Activated naive CD4-positive, alpha-beta T cell treated with anti-CD3 and anti-CD28 coated beads for 36 hours (primary cell): ENCODE measurements around the gene ST3GAL3. TPM values are rescaled to one million over a fixed set of nuclear protein-coding genes. Genes with fewer than 3 reads are reported as not detected.

Source experiments
- CTCF ChIA-PET: fragments of 350-600 bp; sonication (Branson Sonifier 250); formaldehyde crosslinking; loops from one replicate; lab custom pipeline; 2021; ENCODE audit warnings: antibody characterized with exemption; lab: Charles Lee
- DNase-seq: peaks from one replicate; pipeline ENCODE4 v3.0.0-alpha.2; 2020
- H3K27ac Mint-ChIP-seq: one replicate; pipeline ENCODE4 v1.8.0; 2021; ENCODE audit warnings: mild to moderate bottlenecking, mixed read lengths
- H3K27me3 Mint-ChIP-seq: one replicate; pipeline ENCODE4 v1.8.0; 2021; ENCODE audit warnings: low read depth, mixed read lengths
- H3K36me3 Mint-ChIP-seq: one replicate; pipeline ENCODE4 v1.8.0; 2021; ENCODE audit warnings: low read depth, mixed read lengths
- H3K4me1 Mint-ChIP-seq: one replicate; pipeline ENCODE4 v1.8.0; 2021; ENCODE audit warnings: low read depth, mixed read lengths
- H3K4me3 Mint-ChIP-seq: one replicate; pipeline ENCODE4 v1.8.0; 2021; ENCODE audit warnings: mild to moderate bottlenecking, moderate library complexity, mixed read lengths
- H3K9me3 Mint-ChIP-seq: one replicate; pipeline ENCODE4 v1.8.0; 2021; ENCODE audit warnings: mixed read lengths
- intact Hi-C: fragments of 100-400 bp; cut with micrococcal nuclease; formaldehyde crosslinking; loops from one replicate; pipeline ENCODE4 v1.15.1; 2023
- total RNA-seq, 2 experiments: library from RNA; stranded (reverse); gene quantifications; one replicate each; pipeline ENCODE4 v1.2.3, GENCODE V29; 2021

Gene ST3GAL3
- total RNA-seq, 2 experiments from 2014 or later = 14.2 to 17.8 TPM

GRCh38 chr1:43799656-43800635 is 92.6 kb downstream of the ST3GAL3 start:
- Mint-ChIP-seq H3K36me3 (peaks cover 10% of the 10 kb centered on the region), H3K4me1 (no peaks in the 10 kb centered on the region), H3K4me3 (no peak overlapping the region), H3K27me3 (no peaks in the 10 kb centered on the region), H3K9me3 (no peaks in the 10 kb centered on the region), H3K27ac (no peak overlapping the region)
- intact Hi-C loops = no loop called here
- CTCF ChIA-PET = no interaction called here
- no peak for DNase-seq

- DNase-seq = no peak
- CTCF ChIA-PET = interaction anchor here (0.6 kb wide), 1 partner anchor 204 kb away, joined by 3 read pairs; no protein-coding TSS in a partner anchor
- H3K27me3 Mint-ChIP-seq = no peaks in the 10 kb centered on the region
- H3K4me1 Mint-ChIP-seq = no peaks in the 10 kb centered on the region
- H3K9me3 Mint-ChIP-seq = no peaks in the 10 kb centered on the region
- H3K27ac Mint-ChIP-seq = no peak overlapping the region
- peaks cover 10% of the 10 kb centered on the region for H3K36me3 Mint-ChIP-seq
- H3K4me3 Mint-ChIP-seq = no peak overlapping the region
- intact Hi-C loops = no loop called here
Observed at GRCh38 chr1:43800771-43801170, 93.4 kb downstream of the ST3GAL3 start.

DNA sequence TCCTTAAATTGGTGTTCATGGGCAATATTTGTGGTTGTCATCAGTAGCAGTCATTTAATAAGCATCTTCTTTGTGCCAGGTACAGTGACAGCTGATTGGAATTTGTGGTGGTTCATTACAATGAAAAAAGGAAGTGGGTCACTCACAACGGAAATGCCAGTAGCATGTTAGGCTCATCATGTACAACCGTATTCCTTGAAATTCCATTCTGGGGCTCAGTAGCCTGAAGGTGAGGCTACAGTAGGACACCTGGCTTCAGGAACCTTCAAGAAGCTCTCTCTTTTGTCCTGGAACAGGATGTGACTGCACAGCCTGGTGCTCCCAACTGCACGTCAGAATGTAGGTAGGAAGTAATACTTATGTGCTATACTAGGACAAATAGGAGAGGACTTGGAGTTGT is 93.9 kb downstream of the ST3GAL3 start:
- H3K4me1 Mint-ChIP-seq = no peaks in the 10 kb centered on the region
- no peak overlapping the region for H3K4me3 Mint-ChIP-seq
- H3K27me3 Mint-ChIP-seq = no peaks in the 10 kb centered on the region
- H3K36me3 Mint-ChIP-seq = peaks cover 9% of the 10 kb centered on the region
- intact Hi-C loops = no loop called here
- DNase-seq = no peak
- no peaks in the 10 kb centered on the region for H3K9me3 Mint-ChIP-seq
- CTCF ChIA-PET = interaction anchor here (0.6 kb wide), 1 partner anchor 204 kb away, joined by 3 read pairs; no protein-coding TSS in a partner anchor
- no peak overlapping the region for H3K27ac Mint-ChIP-seq

DNA sequence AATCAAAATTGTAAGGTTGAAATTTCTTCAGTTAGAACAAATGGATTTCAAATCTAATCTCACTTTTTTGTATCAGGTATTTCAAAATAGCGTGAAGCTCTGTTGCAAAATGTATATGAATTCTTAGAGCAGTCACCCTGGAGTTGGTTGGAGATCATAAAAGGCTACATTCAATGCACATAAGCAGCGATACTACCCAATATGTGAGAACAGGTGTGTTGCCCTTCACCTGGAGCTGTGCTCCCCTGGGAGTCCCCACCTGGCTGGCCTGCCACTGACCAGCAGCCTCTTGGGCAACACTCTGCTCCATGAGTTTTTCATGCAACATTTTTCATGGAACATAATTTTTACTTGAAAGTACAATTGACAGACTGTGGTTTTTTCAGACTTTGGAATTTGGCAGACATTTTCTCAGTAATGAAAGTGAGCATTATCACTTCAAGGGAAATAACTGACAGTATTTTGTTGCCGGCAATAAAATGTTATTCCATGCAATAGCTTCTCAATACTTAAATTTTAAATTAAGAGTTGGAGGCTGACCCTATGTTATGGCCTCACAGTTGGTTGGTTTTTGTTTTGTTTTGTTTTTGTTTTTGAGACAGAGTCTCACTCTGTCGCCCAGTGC is 95.1 kb downstream of the ST3GAL3 start:
- intact Hi-C loops = no loop called here

GRCh38 chr1:43803105-43803504 is 95.8 kb downstream of the ST3GAL3 start:
- Mint-ChIP-seq H3K4me1 (no peaks in the 10 kb centered on the region), H3K36me3 (peaks cover 12% of the 10 kb centered on the region), H3K27me3 (no peaks in the 10 kb centered on the region), H3K4me3 (no peak overlapping the region), H3K9me3 (peaks cover 3% of the 10 kb centered on the region), H3K27ac (no peak overlapping the region)
- CTCF ChIA-PET = no interaction called here
- intact Hi-C loops = no loop called here
- no peak for DNase-seq

More for the DNA sequence above, 95.1 kb downstream of the ST3GAL3 start:
- Mint-ChIP-seq H3K27ac (no peak overlapping the region), H3K36me3 (peaks cover 6% of the 10 kb centered on the region), H3K9me3 (no peaks in the 10 kb centered on the region), H3K4me1 (no peaks in the 10 kb centered on the region), H3K27me3 (no peaks in the 10 kb centered on the region), H3K4me3 (no peak overlapping the region)
- CTCF ChIA-PET = no interaction called here
- no peak for DNase-seq

- peaks cover 15% of the 10 kb centered on the region for H3K36me3 Mint-ChIP-seq
- no peak overlapping the region for H3K27ac Mint-ChIP-seq
- intact Hi-C loops = no loop called here
- no peak for DNase-seq
- H3K4me3 Mint-ChIP-seq = no peak overlapping the region
- no peaks in the 10 kb centered on the region for H3K27me3 Mint-ChIP-seq
- CTCF ChIA-PET = no interaction called here
- peaks cover 7% of the 10 kb centered on the region for H3K9me3 Mint-ChIP-seq
- H3K4me1 Mint-ChIP-seq = no peaks in the 10 kb centered on the region
Observed at GRCh38 chr1:43803646-43804045, 96.3 kb downstream of the ST3GAL3 start.

DNA sequence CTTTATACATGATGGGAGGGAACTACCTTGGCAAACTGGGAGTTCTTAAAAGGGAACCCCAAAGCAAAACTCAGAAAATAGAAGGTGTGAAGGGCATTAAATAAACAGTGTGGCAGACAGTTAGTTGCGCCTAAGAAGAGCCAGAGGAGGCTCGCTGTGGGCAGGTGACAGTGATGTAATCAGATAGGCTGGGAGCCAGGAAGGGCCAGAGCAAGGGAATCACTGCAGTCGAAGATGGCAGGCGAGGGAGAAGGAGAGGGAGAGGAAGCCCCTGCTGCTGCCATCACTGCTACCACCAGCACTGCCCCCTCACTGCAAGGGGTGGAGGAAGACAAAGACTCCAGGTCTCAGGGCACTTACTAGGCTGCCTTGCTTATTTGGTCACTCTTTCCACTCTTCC is 97.2 kb downstream of the ST3GAL3 start:
- no peak for DNase-seq
- no peak overlapping the region for H3K4me3 Mint-ChIP-seq
- intact Hi-C loops = no loop called here
- H3K9me3 Mint-ChIP-seq = peaks cover 11% of the 10 kb centered on the region
- no peaks in the 10 kb centered on the region for H3K4me1 Mint-ChIP-seq
- no peak overlapping the region for H3K27ac Mint-ChIP-seq
- H3K36me3 Mint-ChIP-seq = peaks cover 19% of the 10 kb centered on the region
- H3K27me3 Mint-ChIP-seq = no peaks in the 10 kb centered on the region
- CTCF ChIA-PET = interaction anchor here (0.6 kb wide), 1 partner anchor 107 kb away, joined by 3 read pairs; no protein-coding TSS in a partner anchor

GRCh38 chr1:43805340-43805739 is 98.0 kb downstream of the ST3GAL3 start:
- Mint-ChIP-seq H3K4me1 (no peaks in the 10 kb centered on the region), H3K36me3 (peaks cover 21% of the 10 kb centered on the region), H3K9me3 (peaks cover 11% of the 10 kb centered on the region), H3K27me3 (no peaks in the 10 kb centered on the region), H3K4me3 (no peak overlapping the region), H3K27ac (no peak overlapping the region)
- intact Hi-C loops = no loop called here
- DNase-seq = no peak
- CTCF ChIA-PET = interaction anchor here (0.6 kb wide), 1 partner anchor 106 kb away, joined by 3 read pairs; no protein-coding TSS in a partner anchor

DNA sequence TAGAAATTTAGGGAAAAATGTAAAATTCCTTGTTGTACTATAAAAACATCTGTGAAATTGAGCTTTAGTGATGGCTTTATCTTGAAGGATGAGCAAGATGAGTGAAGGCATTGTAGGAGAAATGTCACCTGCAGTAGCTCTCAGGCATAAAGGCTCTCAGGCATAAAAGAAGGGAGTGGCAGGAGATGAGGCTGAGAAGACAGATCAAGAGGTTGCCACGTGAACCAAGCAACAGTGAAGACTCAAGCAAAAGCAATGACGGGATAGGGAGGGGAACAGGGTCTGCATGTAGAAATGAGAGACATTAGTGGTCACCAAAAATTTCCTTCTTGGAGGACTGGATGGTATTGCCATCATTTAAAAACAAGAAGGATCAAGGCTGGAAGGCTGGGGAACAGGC is 98.8 kb downstream of the ST3GAL3 start:
- Mint-ChIP-seq H3K4me3 (no peak overlapping the region), H3K9me3 (peaks cover 11% of the 10 kb centered on the region), H3K27me3 (no peaks in the 10 kb centered on the region), H3K4me1 (no peaks in the 10 kb centered on the region), H3K27ac (no peak overlapping the region), H3K36me3 (peaks cover 22% of the 10 kb centered on the region)
- CTCF ChIA-PET = interaction anchor here (1.6 kb wide), 1 partner anchor 128 kb away, joined by 3 read pairs; the partner anchor contains the start of gene ARTN
- intact Hi-C loops = no loop called here
- no peak for DNase-seq

DNA sequence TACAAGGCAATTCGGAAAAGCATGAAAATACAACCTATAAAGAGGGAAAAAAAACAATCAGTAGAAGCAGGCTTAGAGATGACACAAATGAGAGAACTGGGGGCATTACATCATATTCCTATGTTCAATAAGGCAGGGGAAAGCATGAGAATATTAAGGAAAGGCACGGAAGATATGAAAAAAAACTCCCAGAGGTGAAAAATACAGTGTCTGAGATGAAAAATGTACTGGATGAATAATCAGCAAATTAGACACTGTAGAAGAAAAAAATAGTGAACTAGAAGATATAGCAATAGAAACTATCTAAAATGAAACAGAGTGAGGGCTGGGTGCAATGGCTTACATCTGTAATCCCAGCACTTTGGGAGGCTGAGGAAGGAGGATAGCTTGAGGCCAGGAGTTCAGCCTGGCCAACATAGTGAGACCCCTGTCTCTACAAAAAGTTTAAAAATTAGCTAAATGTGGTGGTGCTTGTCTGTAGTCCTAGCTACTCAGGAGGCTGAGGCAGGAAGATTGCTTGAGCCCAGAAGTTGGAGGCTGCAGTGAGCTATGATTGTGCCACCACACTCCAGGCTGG is 101.8 kb downstream of the ST3GAL3 start:
- Mint-ChIP-seq H3K9me3 (peaks cover 11% of the 10 kb centered on the region), H3K36me3 (peaks cover 23% of the 10 kb centered on the region), H3K4me1 (no peaks in the 10 kb centered on the region), H3K4me3 (no peak overlapping the region), H3K27ac (no peak overlapping the region), H3K27me3 (no peaks in the 10 kb centered on the region)
- intact Hi-C loops = no loop called here
- DNase-seq = no peak
- CTCF ChIA-PET = no interaction called here

GRCh38 chr1:43812579-43812978 is 105.2 kb downstream of the ST3GAL3 start:
- CTCF ChIA-PET = no interaction called here
- Mint-ChIP-seq H3K36me3 (peaks cover 43% of the 10 kb centered on the region), H3K27ac (no peak overlapping the region), H3K9me3 (peaks cover 15% of the 10 kb centered on the region), H3K27me3 (no peaks in the 10 kb centered on the region), H3K4me3 (no peak overlapping the region), H3K4me1 (no peaks in the 10 kb centered on the region)
- intact Hi-C loops = no loop called here
- no peak for DNase-seq

- intact Hi-C loops = no loop called here
- H3K27ac Mint-ChIP-seq = no peak overlapping the region
- H3K4me1 Mint-ChIP-seq = no peaks in the 10 kb centered on the region
- no peak for DNase-seq
- H3K36me3 Mint-ChIP-seq = peaks cover 41% of the 10 kb centered on the region
- H3K9me3 Mint-ChIP-seq = peaks cover 6% of the 10 kb centered on the region
- CTCF ChIA-PET = no interaction called here
- no peak overlapping the region for H3K4me3 Mint-ChIP-seq
- no peaks in the 10 kb centered on the region for H3K27me3 Mint-ChIP-seq
Observed at GRCh38 chr1:43814401-43814800, 107.1 kb downstream of the ST3GAL3 start.
